Measurements from ENCODE around the gene CPOX.

- TF ChIP-seq CTCF (IDR thresholded peaks at IDR 0.05), result no peak
- TF ChIP-seq POLR2A (IDR thresholded peaks at IDR 0.05), result no peak
Observed at GRCh38 chr3:98550833-98551232, 42.6 kb downstream of the CPOX start.

Data from heart left ventricle (tissue), 13 donors.